GM12892 (cell line): Measurements from ENCODE around the gene TNS4.

Source experiments
- POLR2A ChIP-seq: IDR thresholded peaks from 2 replicates; pipeline ENCODE4 v1.6.1; 2011; ENCODE audit warnings: low read depth, low read length, control low read depth
- TAF1 ChIP-seq: IDR thresholded peaks from 2 replicates; pipeline ENCODE4 v1.6.1; 2011; ENCODE audit warnings: low read depth, mild to moderate bottlenecking, control low read depth, low read length, borderline replicate concordance

DNA sequence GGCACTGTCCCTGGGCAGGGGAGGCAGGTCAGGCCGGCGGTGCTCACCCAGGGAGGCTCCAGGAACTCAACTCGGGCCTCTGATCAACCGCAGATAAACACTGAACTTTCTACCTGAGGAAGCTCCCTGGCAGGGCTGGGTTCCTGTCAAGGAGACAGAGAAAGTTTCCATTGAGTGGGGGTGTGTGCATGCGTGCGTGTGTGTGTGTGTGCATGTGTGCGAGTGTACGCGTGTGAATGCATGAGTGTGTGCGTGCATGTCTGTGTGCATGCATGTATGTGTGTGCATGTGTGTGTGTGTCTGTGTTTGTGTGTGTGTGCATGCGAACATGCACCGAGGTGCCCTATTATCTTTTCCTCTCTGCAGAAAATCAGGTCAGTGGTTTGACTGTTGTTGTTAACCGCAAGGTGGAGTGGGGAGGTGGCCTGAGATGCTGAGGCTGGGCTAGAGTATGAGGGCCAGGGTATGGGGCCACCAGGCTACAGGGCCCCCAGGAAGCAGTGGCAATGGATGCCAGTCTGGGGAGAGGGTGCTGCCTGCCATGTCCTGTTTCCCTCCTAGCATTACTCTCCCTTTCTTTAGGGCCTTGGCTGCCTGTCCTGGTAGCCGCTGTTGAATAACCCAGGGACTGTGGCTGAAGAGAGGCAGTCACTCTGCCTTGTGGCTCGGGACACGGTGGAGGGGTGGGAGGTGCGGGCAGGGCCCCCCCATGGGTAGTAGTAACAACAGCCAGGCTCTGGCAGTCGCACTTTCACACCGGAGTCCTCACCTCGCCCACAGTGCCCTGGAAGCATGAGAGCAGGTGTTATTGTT is 39.8 kb upstream of the TNS4 start:
- TF ChIP-seq POLR2A (no peak), TAF1 (no peak)
